ENCODE results near the gene LRRC46. TPM values are rescaled to one million over a fixed set of nuclear protein-coding genes. Genes with fewer than 3 reads are reported as not detected.

LRRC46 gene
- total and polyA plus RNA-seq, 9 of the 15 experiments (the other 6 are each of a cell fraction or from before 2014, with no cell fraction given): 0.39 to 1.4 (median 0.53) TPM; not detected in 1

DNA sequence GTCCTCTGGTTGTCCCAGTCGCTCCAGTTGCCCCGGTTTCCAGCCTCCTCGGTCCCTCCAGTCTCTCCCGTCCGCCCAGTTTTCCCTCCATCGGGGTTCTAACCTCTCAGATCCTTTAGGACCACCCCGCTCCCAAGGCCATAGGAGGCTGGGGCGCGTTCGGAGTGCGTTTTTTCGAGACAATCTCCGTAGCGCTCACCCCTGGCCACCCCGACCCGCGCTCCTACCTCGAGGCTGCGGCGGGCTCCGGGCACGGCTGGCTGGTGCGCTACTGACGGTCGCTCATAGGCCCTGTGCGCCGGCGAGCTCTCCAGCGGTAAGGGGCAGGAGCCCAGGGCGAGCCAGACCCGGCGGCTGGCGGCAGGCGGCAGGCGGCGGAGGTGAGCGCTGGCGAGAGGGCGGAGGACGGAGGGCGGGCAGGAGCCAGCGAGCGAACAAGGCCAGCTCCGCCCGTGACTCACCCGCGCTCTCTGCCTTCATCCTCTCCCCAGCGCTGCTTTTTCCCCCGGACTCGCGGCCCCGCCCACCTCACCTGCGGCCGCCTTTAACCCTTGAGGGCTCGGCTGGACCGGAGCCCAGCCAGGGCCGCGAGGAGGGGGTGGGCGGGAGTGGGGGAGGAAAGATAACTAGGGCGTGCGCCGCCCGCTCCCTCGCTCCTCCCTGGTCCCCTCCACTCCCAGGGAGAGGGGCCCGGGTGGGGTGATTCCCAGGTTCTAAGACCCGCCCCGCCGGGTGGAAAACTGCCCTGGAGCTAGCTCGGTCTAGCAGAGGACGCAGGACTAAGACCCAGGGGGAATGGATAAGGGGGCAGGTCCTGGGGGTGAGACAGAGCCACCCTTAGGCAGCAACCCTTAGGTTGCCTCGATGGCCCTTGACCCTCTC is 19.5 kb downstream of the LRRC46 start, which contains the start of gene SP6 (continued):
- TF ChIP-seq, protein P1, sequence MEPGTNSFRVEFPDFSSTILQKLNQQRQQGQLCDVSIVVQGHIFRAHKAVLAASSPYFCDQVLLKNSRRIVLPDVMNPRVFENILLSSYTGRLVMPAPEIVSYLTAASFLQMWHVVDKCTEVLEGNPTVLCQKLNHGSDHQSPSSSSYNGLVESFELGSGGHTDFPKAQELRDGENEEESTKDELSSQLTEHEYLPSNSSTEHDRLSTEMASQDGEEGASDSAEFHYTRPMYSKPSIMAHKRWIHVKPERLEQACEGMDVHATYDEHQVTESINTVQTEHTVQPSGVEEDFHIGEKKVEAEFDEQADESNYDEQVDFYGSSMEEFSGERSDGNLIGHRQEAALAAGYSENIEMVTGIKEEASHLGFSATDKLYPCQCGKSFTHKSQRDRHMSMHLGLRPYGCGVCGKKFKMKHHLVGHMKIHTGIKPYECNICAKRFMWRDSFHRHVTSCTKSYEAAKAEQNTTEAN (CRISPR knock-in tag; IDR thresholded peaks at IDR 0.05): no peak
- TF ChIP-seq ZNF77 (CRISPR knock-in tag; IDR thresholded peaks at IDR 0.05) (no peak), MTF1 (CRISPR knock-in tag; IDR thresholded peaks at IDR 0.05; ENCODE audit: borderline replicate concordance) (no peak), ZFP36 (IDR thresholded peaks at IDR 0.05; ENCODE audit: low read depth, low read length, partially characterized antibody) (no peak), ZBED1 (IDR thresholded peaks at IDR 0.05) (no peak), DPF2 (IDR thresholded peaks at IDR 0.05) (peak; percentile 22; the same call in 1 of the 2 replicates), SMARCB1 (IDR thresholded peaks at IDR 0.05; ENCODE audit: insufficient read length, low read depth) (no peak), MTA1 (IDR thresholded peaks at IDR 0.05; ENCODE audit: borderline replicate concordance) (no peak), CEBPB (tag; IDR thresholded peaks at IDR 0.05) (no peak), ZNF239 (CRISPR knock-in tag; IDR thresholded peaks at IDR 0.05) (0 out of 2 replicates have a peak, but pooled peaks have one; percentile 22), ZZZ3 (IDR thresholded peaks at IDR 0.05) (no peak)
- TF ChIP-seq, protein P2, sequence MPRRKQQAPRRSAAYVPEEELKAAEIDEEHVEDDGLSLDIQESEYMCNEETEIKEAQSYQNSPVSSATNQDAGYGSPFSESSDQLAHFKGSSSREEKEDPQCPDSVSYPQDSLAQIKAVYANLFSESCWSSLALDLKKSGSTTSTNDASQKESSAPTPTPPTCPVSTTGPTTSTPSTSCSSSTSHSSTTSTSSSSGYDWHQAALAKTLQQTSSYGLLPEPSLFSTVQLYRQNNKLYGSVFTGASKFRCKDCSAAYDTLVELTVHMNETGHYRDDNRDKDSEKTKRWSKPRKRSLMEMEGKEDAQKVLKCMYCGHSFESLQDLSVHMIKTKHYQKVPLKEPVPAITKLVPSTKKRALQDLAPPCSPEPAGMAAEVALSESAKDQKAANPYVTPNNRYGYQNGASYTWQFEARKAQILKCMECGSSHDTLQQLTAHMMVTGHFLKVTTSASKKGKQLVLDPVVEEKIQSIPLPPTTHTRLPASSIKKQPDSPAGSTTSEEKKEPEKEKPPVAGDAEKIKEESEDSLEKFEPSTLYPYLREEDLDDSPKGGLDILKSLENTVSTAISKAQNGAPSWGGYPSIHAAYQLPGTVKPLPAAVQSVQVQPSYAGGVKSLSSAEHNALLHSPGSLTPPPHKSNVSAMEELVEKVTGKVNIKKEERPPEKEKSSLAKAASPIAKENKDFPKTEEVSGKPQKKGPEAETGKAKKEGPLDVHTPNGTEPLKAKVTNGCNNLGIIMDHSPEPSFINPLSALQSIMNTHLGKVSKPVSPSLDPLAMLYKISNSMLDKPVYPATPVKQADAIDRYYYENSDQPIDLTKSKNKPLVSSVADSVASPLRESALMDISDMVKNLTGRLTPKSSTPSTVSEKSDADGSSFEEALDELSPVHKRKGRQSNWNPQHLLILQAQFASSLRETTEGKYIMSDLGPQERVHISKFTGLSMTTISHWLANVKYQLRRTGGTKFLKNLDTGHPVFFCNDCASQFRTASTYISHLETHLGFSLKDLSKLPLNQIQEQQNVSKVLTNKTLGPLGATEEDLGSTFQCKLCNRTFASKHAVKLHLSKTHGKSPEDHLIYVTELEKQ (CRISPR knock-in tag; IDR thresholded peaks at IDR 0.05): no peak
- TF ChIP-seq, protein P3, sequence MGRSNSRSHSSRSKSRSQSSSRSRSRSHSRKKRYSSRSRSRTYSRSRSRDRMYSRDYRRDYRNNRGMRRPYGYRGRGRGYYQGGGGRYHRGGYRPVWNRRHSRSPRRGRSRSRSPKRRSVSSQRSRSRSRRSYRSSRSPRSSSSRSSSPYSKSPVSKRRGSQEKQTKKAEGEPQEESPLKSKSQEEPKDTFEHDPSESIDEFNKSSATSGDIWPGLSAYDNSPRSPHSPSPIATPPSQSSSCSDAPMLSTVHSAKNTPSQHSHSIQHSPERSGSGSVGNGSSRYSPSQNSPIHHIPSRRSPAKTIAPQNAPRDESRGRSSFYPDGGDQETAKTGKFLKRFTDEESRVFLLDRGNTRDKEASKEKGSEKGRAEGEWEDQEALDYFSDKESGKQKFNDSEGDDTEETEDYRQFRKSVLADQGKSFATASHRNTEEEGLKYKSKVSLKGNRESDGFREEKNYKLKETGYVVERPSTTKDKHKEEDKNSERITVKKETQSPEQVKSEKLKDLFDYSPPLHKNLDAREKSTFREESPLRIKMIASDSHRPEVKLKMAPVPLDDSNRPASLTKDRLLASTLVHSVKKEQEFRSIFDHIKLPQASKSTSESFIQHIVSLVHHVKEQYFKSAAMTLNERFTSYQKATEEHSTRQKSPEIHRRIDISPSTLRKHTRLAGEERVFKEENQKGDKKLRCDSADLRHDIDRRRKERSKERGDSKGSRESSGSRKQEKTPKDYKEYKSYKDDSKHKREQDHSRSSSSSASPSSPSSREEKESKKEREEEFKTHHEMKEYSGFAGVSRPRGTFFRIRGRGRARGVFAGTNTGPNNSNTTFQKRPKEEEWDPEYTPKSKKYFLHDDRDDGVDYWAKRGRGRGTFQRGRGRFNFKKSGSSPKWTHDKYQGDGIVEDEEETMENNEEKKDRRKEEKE (IDR thresholded peaks at IDR 0.05; ENCODE audit: borderline replicate concordance in 1 of 2, control insufficient read depth in 1 of 2, low read depth in 2 of 2, low read length in 1 of 2): no peak
- TF ChIP-seq, protein P4, sequence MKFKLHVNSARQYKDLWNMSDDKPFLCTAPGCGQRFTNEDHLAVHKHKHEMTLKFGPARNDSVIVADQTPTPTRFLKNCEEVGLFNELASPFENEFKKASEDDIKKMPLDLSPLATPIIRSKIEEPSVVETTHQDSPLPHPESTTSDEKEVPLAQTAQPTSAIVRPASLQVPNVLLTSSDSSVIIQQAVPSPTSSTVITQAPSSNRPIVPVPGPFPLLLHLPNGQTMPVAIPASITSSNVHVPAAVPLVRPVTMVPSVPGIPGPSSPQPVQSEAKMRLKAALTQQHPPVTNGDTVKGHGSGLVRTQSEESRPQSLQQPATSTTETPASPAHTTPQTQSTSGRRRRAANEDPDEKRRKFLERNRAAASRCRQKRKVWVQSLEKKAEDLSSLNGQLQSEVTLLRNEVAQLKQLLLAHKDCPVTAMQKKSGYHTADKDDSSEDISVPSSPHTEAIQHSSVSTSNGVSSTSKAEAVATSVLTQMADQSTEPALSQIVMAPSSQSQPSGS (CRISPR knock-in tag; IDR thresholded peaks at IDR 0.05): no peak
- TF ChIP-seq, protein P5, sequence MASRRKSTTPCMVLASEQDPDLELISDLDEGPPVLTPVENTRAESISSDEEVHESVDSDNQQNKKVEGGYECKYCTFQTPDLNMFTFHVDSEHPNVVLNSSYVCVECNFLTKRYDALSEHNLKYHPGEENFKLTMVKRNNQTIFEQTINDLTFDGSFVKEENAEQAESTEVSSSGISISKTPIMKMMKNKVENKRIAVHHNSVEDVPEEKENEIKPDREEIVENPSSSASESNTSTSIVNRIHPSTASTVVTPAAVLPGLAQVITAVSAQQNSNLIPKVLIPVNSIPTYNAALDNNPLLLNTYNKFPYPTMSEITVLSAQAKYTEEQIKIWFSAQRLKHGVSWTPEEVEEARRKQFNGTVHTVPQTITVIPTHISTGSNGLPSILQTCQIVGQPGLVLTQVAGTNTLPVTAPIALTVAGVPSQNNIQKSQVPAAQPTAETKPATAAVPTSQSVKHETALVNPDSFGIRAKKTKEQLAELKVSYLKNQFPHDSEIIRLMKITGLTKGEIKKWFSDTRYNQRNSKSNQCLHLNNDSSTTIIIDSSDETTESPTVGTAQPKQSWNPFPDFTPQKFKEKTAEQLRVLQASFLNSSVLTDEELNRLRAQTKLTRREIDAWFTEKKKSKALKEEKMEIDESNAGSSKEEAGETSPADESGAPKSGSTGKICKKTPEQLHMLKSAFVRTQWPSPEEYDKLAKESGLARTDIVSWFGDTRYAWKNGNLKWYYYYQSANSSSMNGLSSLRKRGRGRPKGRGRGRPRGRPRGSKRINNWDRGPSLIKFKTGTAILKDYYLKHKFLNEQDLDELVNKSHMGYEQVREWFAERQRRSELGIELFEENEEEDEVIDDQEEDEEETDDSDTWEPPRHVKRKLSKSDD (conservative IDR thresholded peaks at IDR 0.05; ENCODE audit: low read length): no peak
